NCI-H460 (cell line): ENCODE measurements around the gene THBS3. TPM values are rescaled to one million over a fixed set of nuclear protein-coding genes. Genes with fewer than 3 reads are reported as not detected.
A peak's percentile ranks its signal among the peaks of the same experiment; 100 is the strongest.
"Not testable (repeated sequence)": the region's sequence is repeated elsewhere in the genome, so short reads cannot be mapped to it uniquely, and the experiment has no call there.

Source experiments
- DNase-seq: peaks from one replicate; pipeline ENCODE4 v3.0.0-alpha.2; 2016; ENCODE audit warnings: low read depth; ENCODE audit errors: extremely low read depth
- total RNA-seq: library from RNA; depleted of rRNA; stranded (reverse); fragments of >200 nt; shearing (Covaris generic); gene quantifications from 2 replicates; pipeline ENCODE4 v1.2.3, GENCODE V29; 2014

The THBS3 gene
- total RNA-seq, 1 experiment from 2014 or later = 19.5 TPM

GRCh38 chr1:155209312-155209721 is 1.6 kb upstream of the THBS3 start:
- no peak for DNase-seq

DNA sequence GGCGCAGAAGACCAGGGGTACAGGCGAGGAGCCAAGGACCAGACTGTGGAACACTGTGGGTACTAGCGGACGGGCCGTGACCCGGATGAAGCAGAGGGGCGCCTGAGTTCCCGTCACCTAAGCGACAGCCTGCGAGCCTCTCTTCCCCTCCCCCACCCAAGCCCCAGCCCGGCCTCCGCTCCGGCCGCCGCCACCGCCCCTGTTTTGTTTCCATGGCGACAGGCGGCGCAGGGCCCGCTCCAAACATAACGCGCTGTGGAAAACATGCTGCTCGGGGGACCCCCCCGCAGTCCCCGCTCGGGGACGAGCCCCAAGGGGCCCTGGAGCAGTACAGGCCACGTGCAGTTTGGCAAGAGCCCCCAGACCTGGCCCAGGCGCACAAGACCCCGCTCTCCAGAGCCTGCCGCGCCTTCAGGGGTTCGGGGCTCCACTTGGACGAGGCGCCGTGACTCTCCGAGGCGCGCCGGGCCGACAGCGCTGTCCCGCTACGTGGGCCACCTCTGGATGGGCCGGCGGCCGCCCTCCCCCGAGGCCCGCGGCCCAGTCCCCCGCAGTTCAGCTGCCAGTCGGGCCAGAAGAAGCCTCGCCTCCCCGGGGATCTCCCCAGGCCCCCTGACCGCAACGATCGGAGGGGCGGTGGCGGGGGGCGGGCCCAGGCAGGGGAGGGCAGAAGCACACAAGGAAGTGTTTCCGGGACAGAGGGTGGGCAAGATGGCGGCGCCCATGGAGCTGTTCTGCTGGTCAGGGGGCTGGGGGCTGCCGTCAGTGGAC is 1.0 kb upstream of the THBS3 start, which contains the start of gene MTX1:
TSS of gene MTX1 (plus strand) at position 155 of the 771 bp plus-strand sequence. CDS start at position 265, 110 bp downstream.
- DNase-seq = peak; percentile 84

GRCh38 chr1:155206891-155207805 is 549 bp downstream of the THBS3 start:
- peak; percentile 91 for DNase-seq

GRCh38 chr1:155205969-155206593 is 1.6 kb downstream of the THBS3 start:
- DNase-seq = no peak

DNA sequence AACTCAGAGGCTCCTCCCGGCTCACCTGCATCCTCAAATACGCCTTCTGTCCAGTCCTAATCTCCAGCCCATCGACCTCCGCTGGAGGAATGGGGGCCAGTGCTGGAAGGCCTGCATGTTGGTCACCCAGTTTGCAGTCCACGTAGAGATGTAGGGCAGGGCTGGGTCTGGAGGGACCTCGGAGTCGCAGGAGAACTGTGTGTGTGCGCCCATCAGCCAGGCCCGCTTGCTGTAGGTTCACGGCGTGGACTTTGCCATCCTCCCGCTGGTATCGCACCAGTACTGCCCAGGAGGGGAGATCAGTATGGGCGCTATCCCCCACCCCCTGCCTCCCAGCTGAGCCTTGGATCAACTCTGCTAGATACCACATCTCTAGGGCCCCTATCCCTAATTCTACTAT is 2.7 kb downstream of the THBS3 start:
- no peak for DNase-seq

- DNase-seq = no peak
Observed at GRCh38 chr1:155202731-155203515, 4.8 kb downstream of the THBS3 start.

- DNase-seq = no peak
Observed at GRCh38 chr1:155202198-155202597, 5.5 kb downstream of the THBS3 start.

- no peak for DNase-seq
Observed at GRCh38 chr1:155200920-155201319, 6.8 kb downstream of the THBS3 start.

- no peak for DNase-seq
Observed at GRCh38 chr1:155199792-155200191, 7.9 kb downstream of the THBS3 start.

DNA sequence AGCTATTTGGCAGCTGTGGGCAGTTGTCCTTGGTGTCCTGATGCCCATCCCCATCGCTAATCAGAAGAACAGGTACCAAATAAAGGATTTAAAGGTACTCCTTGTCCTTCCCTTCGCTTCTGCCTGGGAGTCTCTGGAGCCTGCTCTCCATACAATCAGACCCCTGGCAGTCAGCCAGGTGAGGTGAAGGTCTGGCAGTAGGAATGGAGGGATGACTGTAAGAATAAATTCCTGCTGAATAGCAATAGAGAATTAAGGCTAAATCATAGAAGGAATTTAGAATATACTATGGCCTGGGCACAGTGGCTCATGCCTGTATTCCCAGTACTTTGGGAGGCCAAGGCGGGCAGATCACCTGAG is 9.2 kb downstream of the THBS3 start:
- DNase-seq = no peak

GRCh38 chr1:155197901-155198546 is 9.7 kb downstream of the THBS3 start:
- DNase-seq = no peak

DNA sequence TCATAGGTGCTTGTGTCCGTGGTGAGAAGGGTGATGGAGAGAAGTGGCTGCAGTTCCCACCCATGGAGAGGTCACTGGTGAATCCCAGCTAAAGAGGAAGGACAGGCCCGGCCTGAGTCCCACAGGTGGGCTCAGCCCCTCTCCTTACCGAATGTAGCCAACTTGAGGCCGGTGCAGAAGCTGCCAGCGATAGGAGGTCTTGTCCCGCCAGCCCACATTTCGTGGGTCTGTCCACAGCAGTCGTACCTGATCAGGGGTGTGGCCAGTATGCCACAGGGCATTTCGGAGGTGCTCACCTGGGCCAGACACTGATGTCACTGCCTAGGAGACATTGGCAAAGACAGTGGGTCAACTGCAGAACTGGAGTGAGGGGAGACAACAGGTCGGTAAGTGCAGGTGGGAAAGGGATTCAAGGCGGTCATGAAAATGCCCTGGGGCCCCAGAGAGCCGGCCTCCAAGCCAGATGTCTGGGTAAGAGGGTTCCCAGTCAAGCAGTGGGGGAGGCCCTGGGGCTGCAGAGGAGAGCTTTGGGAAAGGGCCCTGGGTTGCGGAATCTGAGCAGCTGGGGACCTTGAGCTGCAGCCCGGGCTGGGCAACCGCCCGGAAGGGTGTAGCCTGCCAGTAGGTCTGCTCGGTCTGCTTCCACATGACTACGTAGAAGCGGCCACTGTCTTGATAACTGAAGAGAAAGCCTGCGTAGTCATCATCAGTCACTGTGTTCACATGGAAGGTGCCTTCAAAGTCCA is 10.6 kb downstream of the THBS3 start:
- no peak for DNase-seq

DNA sequence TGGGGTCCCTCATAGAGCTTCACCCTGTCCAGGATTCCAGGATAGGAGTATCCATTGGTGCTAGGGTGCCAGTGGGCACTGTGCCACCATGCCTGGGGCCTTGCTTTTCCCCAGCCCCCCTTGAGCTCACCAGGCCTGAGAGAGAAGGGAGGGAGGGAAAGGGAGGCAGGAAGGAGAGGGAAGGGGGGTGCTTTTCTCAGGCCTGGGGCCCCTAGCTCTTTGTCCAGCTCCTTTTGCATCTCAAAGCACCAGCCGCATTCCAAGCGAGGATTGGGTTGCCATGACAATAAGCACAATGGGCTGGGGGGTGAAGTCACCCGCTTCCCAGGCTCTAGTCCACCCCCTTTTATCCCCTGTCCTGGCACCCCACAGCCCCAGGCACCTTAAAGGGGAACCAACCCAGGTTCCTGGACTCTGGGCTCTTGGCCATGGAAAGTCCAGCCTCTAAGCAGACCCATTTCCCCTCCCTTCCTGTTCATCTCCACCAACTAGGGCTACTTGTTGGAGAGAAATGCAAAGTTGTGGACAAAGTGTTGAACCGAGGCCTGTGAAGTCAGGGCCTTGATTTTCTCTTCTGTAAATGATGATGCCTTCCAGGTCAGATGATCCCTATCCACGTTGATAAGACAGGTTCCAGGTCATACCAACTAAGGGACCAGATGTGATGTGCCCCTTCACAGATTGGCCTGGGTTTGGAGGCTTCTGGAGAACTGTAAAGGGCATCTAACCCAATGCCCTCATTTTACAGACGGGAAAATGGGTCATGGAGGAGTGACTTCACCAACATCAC is 11.4 kb downstream of the THBS3 start:
- DNase-seq = no peak

- no peak for DNase-seq
Observed at GRCh38 chr1:155195201-155196102, 12.2 kb downstream of the THBS3 start.

GRCh38 chr1:155193991-155194240 is 13.8 kb downstream of the THBS3 start:
- DNase-seq = not testable (repeated sequence)

DNA sequence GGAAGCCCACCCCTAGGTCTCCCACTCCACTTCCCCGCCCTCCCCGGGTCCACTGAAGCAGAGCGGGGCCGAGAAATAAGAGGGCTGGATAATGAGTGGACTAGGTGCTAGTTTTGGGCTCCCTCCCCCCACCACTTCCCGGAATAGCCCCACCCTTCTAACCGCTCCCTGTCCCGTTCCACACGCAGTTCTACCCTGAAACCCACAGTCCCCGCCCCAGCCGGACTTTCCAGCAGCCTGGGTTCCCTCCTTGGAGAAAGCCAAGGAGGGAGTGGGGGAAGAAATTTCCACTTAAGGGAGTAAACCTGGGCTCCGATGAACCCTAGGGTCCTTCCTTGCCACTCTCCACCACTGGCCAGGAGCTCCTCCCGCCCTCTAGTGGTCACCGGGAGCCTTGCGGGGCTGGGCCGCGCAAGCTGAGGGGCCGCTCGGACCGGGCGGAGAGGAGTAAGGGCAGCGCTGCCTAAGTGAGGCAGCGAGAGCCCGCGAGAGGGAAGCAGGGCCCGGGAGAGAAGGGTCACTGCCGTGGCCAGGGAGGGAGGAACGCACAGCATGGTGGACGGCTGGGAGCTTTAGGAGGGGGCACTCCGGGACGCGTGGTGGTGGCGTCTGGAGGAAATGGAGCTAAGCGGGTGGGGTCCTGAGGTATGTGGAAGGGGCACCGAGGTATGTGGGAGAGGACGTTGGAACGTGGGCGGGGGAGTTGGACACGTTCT is 14.3 kb downstream of the THBS3 start:
- DNase-seq = peak; percentile 91
